NT2/D1 (cell line): ENCODE results near the gene EGLN1.

Experiments
- SUZ12 ChIP-seq: IDR thresholded peaks from 2 replicates; pipeline ENCODE4 v1.6.1; 2011; ENCODE audit not compliant: insufficient read length, insufficient read depth; ENCODE audit errors: extremely low read depth
- YY1 ChIP-seq: IDR thresholded peaks from 2 replicates; pipeline ENCODE4 v1.6.1; 2011; ENCODE audit not compliant: insufficient read length, insufficient read depth
- ZNF274 ChIP-seq: IDR thresholded peaks from 2 replicates; pipeline ENCODE4 v1.6.1; 2011; ENCODE audit warnings: mild to moderate bottlenecking, low read depth, low read length

GRCh38 chr1:231410036-231410612, 12.0 kb downstream of the EGLN1 start:
- TF ChIP-seq ZNF274 (no peak), YY1 (no peak), SUZ12 (no peak)
